Adrenal gland (tissue), 12 donors: ENCODE results near the gene SH2D1A. TPM values are rescaled to one million over a fixed set of nuclear protein-coding genes. Genes with fewer than 3 reads are reported as not detected.

Experiments
- DNase-seq, 7 donors: peaks; one replicate each; pipeline ENCODE4 v3.0.0-alpha.2; 2019 to 2020
- H3K27ac ChIP-seq, 5 donors: fragments of 200-600 bp; sonication (generic) in 4 of 5; 1 replicate in 3 of 5; 2 replicates in 2 of 5; pipeline versions ENCODE4 v1.5.1 to v1.8.0; 2016 to 2020; ENCODE audit warnings: mild to moderate bottlenecking in 1 of 5
- H3K27me3 ChIP-seq: fragments of 200-600 bp; 2 replicates; pipeline ENCODE4 v1.8.0; 2021
- H3K36me3 ChIP-seq, 2 donors: fragments of 200-600 bp; replicated peaks in 1 of 2; 1 replicate in 1 of 2; 2 replicates in 1 of 2; pipeline versions ENCODE4 v1.5.1 to v1.8.0; 2018 to 2022
- H3K4me1 ChIP-seq, 2 donors: fragments of 200-600 bp; replicated peaks in 1 of 2; 1 replicate in 1 of 2; 2 replicates in 1 of 2; pipeline versions ENCODE4 v1.5.1 to v1.8.0; 2018 to 2021
- H3K4me3 ChIP-seq, 4 donors: fragments of 200-600 bp; sonication (generic) in 3 of 4; one replicate each; pipeline ENCODE4 v1.5.1; 2016 to 2018
- H3K9me3 ChIP-seq, 3 donors: fragments of 200-600 bp; sonication (generic) in 1 of 3; replicated peaks in 1 of 3; 1 replicate in 2 of 3; 2 replicates in 1 of 3; pipeline versions ENCODE4 v1.5.1 to v1.8.0; 2016 to 2021
- POLR2A ChIP-seq, 2 donors: fragments of 450-650 bp; IDR thresholded peaks; one replicate each; pipeline ENCODE4 v1.6.1; 2017; ENCODE audit warnings: antibody characterized with exemption in 2 of 2, mild to moderate bottlenecking in 2 of 2, moderate library complexity in 1 of 2
- WGBS, 4 donors: extraction: QIAGEN DNeasy Blood & Tissue Kit in 2 of 4; methylation state at CpG; one replicate each; pipeline versions ENCODE4 v1.1.5 to v1.1.7; 2013 to 2017; 5-methylcytosine and 5-hydroxymethylcytosine counted together
- intact Hi-C, 2 donors: fragments of 100-400 bp; cut with DNase I; formaldehyde crosslinking; loops; one replicate each; pipeline versions ENCODE4 v1.14.1 to v1.15.0; 2022 to 2023
- polyA plus RNA-seq, 3 donors: library from polyadenylated mRNA; stranded (reverse); fragments of 200-250 nt in 2 of 3; fragments of 350-450 nt in 1 of 3; fragmentation: Illumina TruSeq in 1 of 3; extraction: RNeasy Lipid Tissue Mini Kit (QIAGEN cat#74804) in 1 of 3; gene quantifications; one replicate each; pipeline ENCODE4 v1.2.3, GENCODE V29; 2013 to 2014
- total RNA-seq, 9 donors: library from RNA; depleted of rRNA in 4 of 9; stranded (reverse); fragments of >200 nt in 4 of 9; fragments of 120-200 nt in 1 of 9; fragmentation: NEBNext Ultra II Directional in 1 of 9; extraction: Animal tissue kit (Norgen Biotek cat#: 25700) in 1 of 9; gene quantifications; one replicate each; pipeline versions ENCODE4 v1.1.0 to v1.2.4, GENCODE V29; 2013 to 2023
- TF ChIP-seq, protein P1 (sequence below), 6 experiments: fragments of 450-650 bp in 4 of 6; fragments of 200-600 bp in 2 of 6; sonication (generic) in 1 of 6; IDR thresholded peaks; 1 replicate in 5 of 6; 2 replicates in 1 of 6; pipeline versions ENCODE4 v1.5.1 to v1.8.0; 2016 to 2021; ENCODE audit warnings: antibody characterized with exemption in 6 of 6, mild to moderate bottlenecking in 2 of 6, moderate library complexity in 1 of 6
- donor health status: healthy with polysubstance abuse.
- donor health status: Bipolar disorder and iron deficiency.
- donor health status: DM: yes; HTN: yes; CAD: no.
- donor health status: DM: no; HTN: no; CAD: no.
- donor health status: DM: no; HTN: no; CAD: no.
- donor health status: DM: yes; HTN: yes; CAD: no.

Gene SH2D1A
- total and polyA plus RNA-seq, 12 donors = 0.06 to 1.4 (median 0.40) TPM; not detected in 3

DNA sequence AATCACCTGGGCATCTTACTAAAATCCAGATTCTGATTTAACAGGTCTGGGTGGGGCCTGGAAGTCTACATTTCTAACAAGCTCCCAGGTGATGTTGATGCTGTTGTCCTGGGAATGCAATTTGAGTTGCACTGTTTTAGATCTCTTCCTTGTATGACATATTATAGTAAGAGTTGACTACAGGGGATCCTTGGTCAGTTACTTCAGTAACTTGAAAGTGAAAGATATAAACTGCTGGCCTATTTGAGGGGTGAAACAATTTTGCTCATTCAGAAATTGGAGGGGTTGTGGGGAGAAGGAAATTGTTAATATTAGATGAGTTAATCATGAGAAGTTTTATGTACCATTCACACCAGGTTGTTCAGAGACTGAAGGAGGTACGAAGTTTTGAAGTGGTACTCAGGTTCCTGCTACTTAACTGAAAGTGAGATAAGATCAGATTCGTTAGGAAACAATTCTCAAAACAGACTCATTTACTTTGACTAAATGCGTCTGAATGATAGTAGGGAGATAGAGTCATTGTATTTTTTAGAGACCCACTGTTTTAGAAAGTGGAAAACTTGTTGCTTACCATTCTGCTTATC, 12.5 kb downstream of the SH2D1A start:
- Histone ChIP-seq H3K9me3 (no peaks in the 10 kb centered on the region), H3K36me3 (no peaks in the 10 kb centered on the region), H3K4me1 (no peaks in the 10 kb centered on the region), H3K27ac (no peak overlapping the region), H3K27me3 (no peaks in the 10 kb centered on the region), H3K4me3 (no peak overlapping the region)
- intact Hi-C loops = no loop called here
- DNase-seq = no peak
- no peak for TF ChIP-seq POLR2A (IDR thresholded peaks at IDR 0.05)
- TF ChIP-seq, protein P1, sequence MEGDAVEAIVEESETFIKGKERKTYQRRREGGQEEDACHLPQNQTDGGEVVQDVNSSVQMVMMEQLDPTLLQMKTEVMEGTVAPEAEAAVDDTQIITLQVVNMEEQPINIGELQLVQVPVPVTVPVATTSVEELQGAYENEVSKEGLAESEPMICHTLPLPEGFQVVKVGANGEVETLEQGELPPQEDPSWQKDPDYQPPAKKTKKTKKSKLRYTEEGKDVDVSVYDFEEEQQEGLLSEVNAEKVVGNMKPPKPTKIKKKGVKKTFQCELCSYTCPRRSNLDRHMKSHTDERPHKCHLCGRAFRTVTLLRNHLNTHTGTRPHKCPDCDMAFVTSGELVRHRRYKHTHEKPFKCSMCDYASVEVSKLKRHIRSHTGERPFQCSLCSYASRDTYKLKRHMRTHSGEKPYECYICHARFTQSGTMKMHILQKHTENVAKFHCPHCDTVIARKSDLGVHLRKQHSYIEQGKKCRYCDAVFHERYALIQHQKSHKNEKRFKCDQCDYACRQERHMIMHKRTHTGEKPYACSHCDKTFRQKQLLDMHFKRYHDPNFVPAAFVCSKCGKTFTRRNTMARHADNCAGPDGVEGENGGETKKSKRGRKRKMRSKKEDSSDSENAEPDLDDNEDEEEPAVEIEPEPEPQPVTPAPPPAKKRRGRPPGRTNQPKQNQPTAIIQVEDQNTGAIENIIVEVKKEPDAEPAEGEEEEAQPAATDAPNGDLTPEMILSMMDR (IDR thresholded peaks at IDR 0.05) = no peak
- WGBS, 4 donors = 49 to 61% (median 55%) methylated on average over 3 of the region's 3 CpGs

DNA sequence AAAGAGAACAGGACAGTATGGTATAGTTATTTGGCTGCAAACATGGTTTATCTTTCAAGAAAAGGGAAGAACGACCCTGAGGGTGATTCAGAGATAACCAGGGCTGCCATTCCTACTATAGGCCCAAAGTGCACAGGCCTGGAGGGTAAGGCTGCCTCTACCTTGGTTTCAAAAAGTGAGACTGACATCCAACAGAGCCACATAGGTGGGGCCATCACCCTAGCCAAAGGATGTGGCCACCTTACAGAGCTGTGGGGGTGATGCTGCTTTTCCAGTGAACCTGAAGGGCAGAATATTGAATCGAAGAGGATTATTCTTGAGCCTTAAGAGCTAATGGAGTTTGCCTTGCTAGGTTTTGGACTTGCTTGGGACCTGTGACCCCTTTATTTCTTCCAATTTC, 15.7 kb downstream of the SH2D1A start:
- no peak overlapping the region for H3K4me3 ChIP-seq
- intact Hi-C loops = no loop called here
- no peak overlapping the region for H3K27ac ChIP-seq
- DNase-seq = no peak
- no peaks in the 10 kb centered on the region for H3K36me3 ChIP-seq
- no peaks in the 10 kb centered on the region for H3K4me1 ChIP-seq
- 38 to 62% (median 48%) methylated on average over 1 to 2 of the region's 2 CpGs for WGBS, 4 donors
- TF ChIP-seq POLR2A (IDR thresholded peaks at IDR 0.05) = no peak
- TF ChIP-seq, protein P1 (IDR thresholded peaks at IDR 0.05) = no peak
- no peaks in the 10 kb centered on the region for H3K27me3 ChIP-seq
- H3K9me3 ChIP-seq = no peaks in the 10 kb centered on the region

DNA sequence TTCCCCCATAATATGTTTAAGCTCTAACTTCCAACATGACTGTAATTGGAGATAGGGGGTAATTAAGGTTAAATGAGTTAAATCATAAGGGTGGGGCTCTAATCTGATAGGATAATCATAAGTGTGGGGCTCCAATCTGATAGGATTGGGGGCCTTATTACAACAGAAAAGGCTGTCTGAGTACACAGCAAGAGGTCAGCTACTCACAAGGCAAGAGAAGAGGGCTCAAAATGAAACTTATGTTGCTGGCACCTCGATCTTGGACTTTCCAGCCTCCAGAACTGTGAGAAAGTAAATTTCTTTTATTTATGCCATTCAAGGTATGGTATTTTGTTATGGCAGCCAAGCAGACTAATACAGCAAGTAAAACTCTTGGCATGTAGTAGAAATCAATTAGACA, 16.4 kb downstream of the SH2D1A start:
- H3K27ac ChIP-seq = no peak overlapping the region
- WGBS, 4 donors = 55 to 78% (median 73%) methylated on average over 1 of the region's 1 CpG

GRCh38 chrX:124369722-124370121, 23.4 kb downstream of the SH2D1A start:
- no peak overlapping the region for H3K4me3 ChIP-seq
- no peak overlapping the region for H3K27ac ChIP-seq
- no peaks in the 10 kb centered on the region for H3K4me1 ChIP-seq
- peaks cover 8% of the 10 kb centered on the region for H3K27me3 ChIP-seq
- no peak for TF ChIP-seq POLR2A (IDR thresholded peaks at IDR 0.05)
- TF ChIP-seq, protein P1 (IDR thresholded peaks at IDR 0.05) = no peak
- no peak for DNase-seq
- H3K36me3 ChIP-seq = no peaks in the 10 kb centered on the region
- no peaks in the 10 kb centered on the region for H3K9me3 ChIP-seq
- intact Hi-C loops = no loop called here

More for the DNA sequence above, 16.4 kb downstream of the SH2D1A start:
- intact Hi-C loops = no loop called here
- no peak for TF ChIP-seq POLR2A (IDR thresholded peaks at IDR 0.05)
- TF ChIP-seq, protein P1 (IDR thresholded peaks at IDR 0.05) = no peak
- no peaks in the 10 kb centered on the region for H3K27me3 ChIP-seq
- no peak for DNase-seq
- H3K9me3 ChIP-seq = no peaks in the 10 kb centered on the region
- H3K4me1 ChIP-seq = no peaks in the 10 kb centered on the region
- no peak overlapping the region for H3K4me3 ChIP-seq
- no peaks in the 10 kb centered on the region for H3K36me3 ChIP-seq
